Measurements from ENCODE around the gene S100A4.

Gene S100A4

GRCh38 chr1:153547560-153548551 lies 2.2 kb upstream of the S100A4 start:
- DNase-seq (ENCODE audit: low read depth, low spot score) = no peak

DNA sequence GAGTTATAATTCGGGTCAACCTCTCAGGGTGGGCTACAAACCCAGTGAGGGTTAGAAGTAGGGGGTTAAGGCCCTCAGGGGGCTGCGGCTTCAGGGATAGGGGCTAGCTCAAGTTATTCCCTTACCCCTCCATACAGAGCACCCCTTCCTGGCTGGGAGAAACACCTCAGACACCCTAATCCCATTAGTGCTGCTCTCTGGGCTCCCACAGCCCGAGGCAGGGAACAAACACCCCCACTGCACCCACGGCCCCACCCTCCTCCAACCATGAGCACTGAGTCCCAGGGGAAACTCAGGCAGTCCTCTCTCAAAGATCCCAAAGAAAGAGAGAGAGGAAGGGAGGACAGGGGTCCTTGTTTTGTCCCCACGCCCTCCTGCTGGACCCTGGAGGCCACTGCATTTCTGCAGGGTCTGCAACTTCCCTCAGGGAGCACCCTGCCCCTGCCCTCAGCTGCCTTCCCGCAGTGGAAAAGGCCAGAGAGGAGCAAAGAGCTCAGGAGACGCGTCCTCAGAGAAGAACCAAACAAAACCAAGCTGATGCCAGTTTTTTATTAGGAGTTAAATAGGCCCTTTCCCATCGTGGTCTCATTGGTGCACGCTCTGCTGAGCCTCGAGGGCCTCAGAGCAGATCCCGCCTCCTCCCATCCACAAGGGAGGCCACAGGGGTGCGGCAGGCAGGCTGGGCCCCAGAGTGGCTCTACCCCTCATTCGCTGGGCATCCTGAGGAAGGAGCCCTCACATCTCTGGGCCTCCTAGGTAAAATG lies 1.4 kb upstream of the S100A4 start:
- no peak for DNase-seq (ENCODE audit: low read depth, low spot score)

DNA sequence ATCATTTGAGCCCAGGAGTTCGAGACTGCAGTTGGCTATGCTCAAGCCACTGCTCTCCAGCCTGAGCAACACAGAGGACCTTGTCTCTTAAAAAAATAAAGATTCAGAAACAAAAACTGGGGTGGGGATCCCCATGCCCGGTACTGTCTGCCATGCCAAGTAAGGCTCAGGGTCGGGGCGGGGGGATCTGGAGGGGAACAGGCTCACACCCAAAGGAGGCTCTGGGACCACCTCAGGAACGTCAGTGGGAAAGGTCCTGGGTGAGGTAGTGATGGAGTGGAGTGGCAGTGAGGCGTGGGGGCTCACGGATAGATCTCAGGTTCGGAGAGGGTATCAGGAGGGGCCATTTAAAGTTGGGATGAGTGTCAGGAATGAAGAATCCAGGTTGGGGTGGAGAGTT lies 765 bp upstream of the S100A4 start:
- DNase-seq (ENCODE audit: low read depth, low spot score) = no peak

- no peak for DNase-seq (ENCODE audit: low read depth, low spot score)
These were observed 1.0 kb downstream of the S100A4 start for GRCh38 chr1:153544453-153545066.

- no peak for DNase-seq (ENCODE audit: low read depth, low spot score)
These were observed 1.9 kb downstream of the S100A4 start for GRCh38 chr1:153543736-153544135.

DNA sequence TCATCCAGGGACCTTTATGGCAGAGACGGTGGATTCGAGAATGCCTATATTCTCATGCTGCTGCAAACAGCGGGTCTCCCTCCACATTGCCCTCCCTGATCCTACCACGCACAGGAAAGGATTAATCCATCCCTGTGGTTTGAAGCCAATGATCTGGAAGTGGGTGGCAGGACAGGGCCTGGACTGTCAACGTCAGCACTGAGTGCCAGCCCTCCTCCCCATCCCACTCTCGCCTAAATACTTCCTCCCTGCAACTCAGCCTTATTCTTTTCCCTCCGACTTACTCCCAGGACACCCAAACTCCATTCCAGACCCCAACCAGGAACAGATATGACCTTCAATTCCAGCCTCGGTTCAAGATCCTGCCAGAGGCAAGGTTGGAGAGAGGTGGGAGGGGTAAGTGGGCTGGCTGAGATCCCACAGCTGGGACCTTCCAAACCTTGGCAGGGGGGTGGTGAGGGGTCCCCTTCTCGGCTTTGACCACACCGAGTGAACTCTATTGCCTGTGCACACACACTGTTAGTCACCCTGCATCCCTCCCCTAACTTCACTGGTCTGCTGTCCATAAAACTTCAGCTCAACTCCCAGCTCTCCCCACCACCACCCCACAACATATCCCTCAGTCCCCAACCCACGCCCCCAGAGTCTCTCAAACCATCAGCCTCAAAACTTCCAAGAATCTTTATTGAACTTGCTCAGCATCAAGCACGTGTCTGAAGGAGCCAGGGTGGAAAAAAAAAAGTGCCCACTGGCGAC lies 2.5 kb downstream of the S100A4 start:
- no peak for DNase-seq (ENCODE audit: low read depth, low spot score)

DNA sequence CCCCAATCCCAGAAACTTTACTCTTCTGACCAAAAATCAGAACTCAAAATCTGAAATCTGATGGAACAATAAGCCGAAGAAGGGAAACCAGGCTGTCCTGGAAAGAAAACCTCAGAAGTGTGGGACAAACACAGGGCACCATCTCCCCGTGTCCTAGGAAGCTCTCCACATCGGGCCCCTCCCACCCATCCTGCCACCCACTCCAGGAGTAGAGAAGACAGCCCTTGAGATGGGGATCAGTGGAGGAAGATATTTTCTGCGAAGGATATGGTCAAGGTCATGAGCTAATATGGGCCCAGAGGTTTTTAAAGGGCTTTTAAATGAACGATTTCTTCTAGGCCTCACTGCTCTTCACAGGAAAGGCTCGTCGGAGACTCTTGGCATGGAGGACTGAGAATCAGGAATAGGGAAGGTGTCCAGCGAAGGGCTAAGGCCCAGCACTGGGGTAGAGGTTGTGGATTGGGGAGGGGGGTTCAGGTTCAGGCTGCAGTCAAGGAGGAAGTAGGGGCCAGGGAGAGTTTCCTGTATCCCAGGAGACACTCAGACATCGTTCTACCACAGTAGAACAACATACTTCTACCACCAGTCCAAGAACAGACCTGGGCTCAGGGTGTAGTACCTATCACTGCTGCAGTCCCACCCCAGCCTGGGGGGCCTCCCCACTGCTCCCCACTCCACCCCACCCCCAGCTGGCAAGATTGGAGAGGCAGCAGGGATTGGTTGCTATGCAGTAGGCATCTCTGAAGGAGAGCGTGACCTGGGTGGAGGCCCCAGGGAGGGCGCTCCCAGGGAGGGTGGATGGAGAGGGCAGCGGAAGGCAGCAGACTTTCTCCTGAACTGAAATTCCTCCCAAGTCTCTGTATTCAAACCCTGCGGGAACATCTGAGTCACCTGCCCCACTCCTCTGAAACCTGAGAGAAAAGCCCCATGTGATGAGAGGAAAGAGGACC lies 3.7 kb downstream of the S100A4 start:
- no peak for DNase-seq (ENCODE audit: low read depth, low spot score)

- no peak for DNase-seq (ENCODE audit: low read depth, low spot score)
These were observed 4.9 kb downstream of the S100A4 start, which contains the start of gene S100A5 for GRCh38 chr1:153540394-153541361. Gene S100A5, minus strand, starts transcription at chr1:153540934. Its CDS starts 743 bp downstream, at chr1:153540191.

GRCh38 chr1:153539395-153540093 lies 6.1 kb downstream of the S100A4 start:
- no peak for DNase-seq (ENCODE audit: low read depth, low spot score)

DNA sequence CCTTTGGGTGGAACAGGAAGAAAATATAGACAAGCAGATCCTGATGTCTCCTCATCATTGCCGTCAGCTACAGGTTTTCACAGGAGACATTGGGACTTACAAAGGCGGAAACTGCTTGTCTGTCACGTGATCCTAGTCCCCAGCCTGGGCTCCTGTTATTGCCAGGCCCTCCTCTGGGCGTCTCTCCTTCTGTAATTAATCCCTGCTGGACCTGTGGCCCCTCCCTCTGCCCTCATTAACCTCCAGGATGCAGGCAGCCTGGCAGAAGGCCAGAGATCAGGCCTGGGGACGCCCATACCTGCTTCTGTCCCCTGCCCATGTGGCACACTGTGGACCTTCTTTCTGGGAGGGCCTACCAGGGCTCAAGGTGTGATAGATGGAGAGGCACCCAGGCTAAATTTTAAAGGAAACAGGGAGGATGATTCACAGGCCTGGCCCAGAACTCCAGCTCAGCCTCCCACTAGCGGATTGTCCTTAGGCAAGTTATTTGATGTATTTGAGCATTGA lies 7.2 kb downstream of the S100A4 start:
- DNase-seq (ENCODE audit: low read depth, low spot score) = no peak

- DNase-seq (ENCODE audit: low read depth, low spot score) = no peak
These were observed 8.3 kb downstream of the S100A4 start for GRCh38 chr1:153537376-153537730.

- no peak for DNase-seq (ENCODE audit: low read depth, low spot score)
These were observed 8.8 kb downstream of the S100A4 start for GRCh38 chr1:153536671-153537375.

DNA sequence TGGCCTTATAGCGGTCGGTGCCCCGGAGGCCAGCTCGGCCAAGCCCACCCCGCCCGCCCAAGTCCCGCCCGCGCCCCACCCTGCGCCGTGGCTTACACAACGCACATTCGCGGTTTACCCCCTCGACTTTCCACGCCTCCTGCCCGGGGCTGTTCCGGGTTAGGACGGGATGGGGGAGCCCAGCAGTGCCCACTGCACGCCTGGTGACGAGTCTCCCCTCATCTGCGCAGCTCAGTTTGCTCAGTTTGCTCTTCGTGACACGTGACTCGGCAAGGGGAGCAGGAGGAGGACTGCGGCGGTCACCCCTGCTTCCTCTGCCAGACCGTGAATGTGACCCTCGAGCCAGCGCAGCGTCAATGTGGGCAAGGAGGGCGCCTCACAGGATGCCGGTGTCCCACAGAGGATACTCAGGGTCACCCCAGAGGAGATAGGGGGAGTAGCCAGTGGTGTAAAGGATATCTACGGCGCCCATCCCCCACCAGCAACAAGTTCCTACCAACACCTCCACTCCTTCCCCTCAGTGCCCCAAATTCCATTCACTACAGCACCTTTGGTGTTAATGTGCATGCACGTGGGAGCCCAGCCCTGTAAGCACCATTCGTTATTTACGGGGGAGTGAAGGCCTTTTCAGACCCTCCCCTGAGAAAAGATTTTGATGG lies 9.5 kb downstream of the S100A4 start:
- DNase-seq (ENCODE audit: low read depth, low spot score) = peak; percentile 51

DNA sequence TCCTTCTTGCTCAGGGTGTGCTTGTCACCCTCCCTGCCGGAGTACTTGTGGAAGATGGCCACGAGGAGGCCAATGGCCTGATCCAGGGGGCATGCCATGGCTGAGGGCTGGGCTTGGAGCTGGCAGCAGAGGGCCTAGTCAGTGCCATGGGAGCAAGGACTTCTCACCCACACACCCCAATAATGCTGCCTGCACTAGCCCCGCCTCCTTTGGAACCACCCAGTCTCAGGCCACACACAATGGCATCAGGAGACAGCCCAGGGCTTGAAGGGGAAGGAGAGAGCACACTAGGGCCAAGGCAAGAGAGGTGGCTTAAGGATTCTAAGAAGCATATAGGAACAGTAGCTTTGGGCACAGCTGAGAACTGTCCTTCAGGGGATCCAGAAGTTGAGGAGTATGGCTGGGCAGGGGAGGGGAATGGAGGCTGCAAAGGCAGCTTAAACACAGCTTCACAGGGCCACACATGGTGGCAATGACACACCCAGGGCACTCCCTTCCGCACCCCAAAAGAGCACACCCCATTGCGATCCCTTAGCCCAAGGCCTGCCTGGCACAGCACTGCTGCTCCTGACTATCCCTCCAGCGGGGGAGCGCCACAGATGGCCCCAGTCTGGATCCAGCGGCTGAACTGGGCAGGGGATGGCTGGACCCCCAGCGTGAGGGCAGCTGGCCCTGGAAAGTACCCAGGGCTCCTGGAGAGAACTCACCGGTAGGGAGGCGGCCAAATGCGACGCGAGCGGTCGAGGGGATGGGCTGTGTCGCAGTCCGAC lies 10.2 kb downstream of the S100A4 start, which contains the start of gene S100A6:
Gene S100A6, minus strand, starts transcription at position 750 of the 770 bp plus-strand sequence. Its CDS starts 652 bp downstream, at position 98.
- no peak for DNase-seq (ENCODE audit: low read depth, low spot score)

DNA sequence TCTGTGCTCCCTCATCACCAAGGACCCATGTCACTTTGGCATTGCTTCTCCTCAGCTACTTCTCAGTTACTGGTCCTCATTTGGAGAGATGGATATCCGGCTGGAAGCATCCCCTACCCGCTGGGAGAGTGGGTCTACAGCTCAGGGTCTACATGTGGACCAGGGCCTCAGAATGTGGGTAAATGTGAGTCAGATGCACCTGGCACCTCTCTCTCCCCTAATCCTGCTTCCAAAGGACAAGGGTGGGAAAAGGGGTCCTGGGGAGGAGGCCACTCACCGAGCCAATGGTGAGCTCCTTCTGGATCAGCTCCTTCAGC lies 10.7 kb downstream of the S100A4 start:
- no peak for DNase-seq (ENCODE audit: low read depth, low spot score)

- no peak for DNase-seq (ENCODE audit: low read depth, low spot score)
These were observed 11.2 kb downstream of the S100A4 start for GRCh38 chr1:153534226-153534924.
